PC-3 (cell line): ENCODE measurements around the gene ODC1. TPM values are rescaled to one million over a fixed set of nuclear protein-coding genes. Genes with fewer than 3 reads are reported as not detected.

ENCODE experiments used
- ATAC-seq: fragments of 200-7000 bp; cut with Tn5 transposase; 2 replicates; pipeline ENCODE4 v1.9.1; 2020; ENCODE audit warnings: mild to moderate bottlenecking, moderate library complexity
- BruUV-seq: library from RNA; stranded (reverse); fragments of 400-500 nt; replicated peaks from 2 replicates; lab custom pipeline; 2021; lab: Mats Ljungman, UMichigan
- CTCF ChIA-PET: fragments of 300-600 bp; sonication (Branson Sonifier 250); formaldehyde crosslinking; loops from one replicate; lab custom pipeline; 2022; ENCODE audit warnings: antibody characterized with exemption; lab: Charles Lee
- POLR2A ChIA-PET: fragments of 300-600 bp; sonication (Branson Sonifier 250); formaldehyde crosslinking; loops from one replicate; lab custom pipeline; 2022; ENCODE audit warnings: antibody characterized with exemption; ENCODE audit not compliant: unreplicated experiment; lab: Charles Lee
- DNase-seq: peaks from one replicate; pipeline ENCODE4 v3.0.0-alpha.2; 2015
- H2AFZ ChIP-seq: fragments of 300-600 bp; sonication (generic); 2 replicates; pipeline ENCODE4 v1.6.0; 2016; ENCODE audit warnings: antibody characterized with exemption, low read length
- H3F3A ChIP-seq: fragments of 300-600 bp; sonication (generic); one replicate; pipeline ENCODE4 v1.6.0; 2017; ENCODE audit warnings: antibody characterized with exemption, low read length, control low read depth, mild to moderate bottlenecking; ENCODE audit not compliant: unreplicated experiment
- H3K27ac ChIP-seq: fragments of 300-600 bp; sonication (generic); 2 replicates; pipeline ENCODE4 v1.5.1; 2016; ENCODE audit warnings: mild to moderate bottlenecking, low read length
- H3K27me3 ChIP-seq: fragments of 300-600 bp; sonication (generic); 2 replicates; pipeline ENCODE4 v1.6.1; 2016; ENCODE audit warnings: low read length, mixed read lengths
- H3K36me3 ChIP-seq: fragments of 300-600 bp; sonication (generic); 2 replicates; pipeline ENCODE4 v1.6.1; 2016; ENCODE audit warnings: low read depth, mixed run types, low read length, mixed read lengths
- H3K4me1 ChIP-seq: fragments of 300-600 bp; sonication (generic); 2 replicates; pipeline ENCODE4 v1.5.1; 2016; ENCODE audit warnings: low read length; ENCODE audit not compliant: insufficient read depth
- H3K4me2 ChIP-seq: fragments of 300-600 bp; sonication (generic); 2 replicates; pipeline ENCODE4 v1.6.0; 2016; ENCODE audit warnings: low read length
- H3K4me3 ChIP-seq: fragments of 300-600 bp; sonication (generic); 2 replicates; pipeline ENCODE4 v1.5.1; 2016; ENCODE audit warnings: mild to moderate bottlenecking, low read length, mixed read lengths
- H3K79me2 ChIP-seq: fragments of 300-600 bp; sonication (generic); 2 replicates; pipeline ENCODE4 v1.6.1; 2017; ENCODE audit warnings: low read length, mixed read lengths
- H3K9ac ChIP-seq: fragments of 300-600 bp; sonication (generic); 2 replicates; pipeline ENCODE4 v1.6.0; 2016; ENCODE audit warnings: mild to moderate bottlenecking, low read length
- H3K9me2 ChIP-seq: fragments of 300-600 bp; sonication (generic); replicated peaks from 2 replicates; pipeline ENCODE4 v1.6.1; 2016; ENCODE audit warnings: mixed run types, low read length, mixed read lengths
- H3K9me3 ChIP-seq: fragments of 300-600 bp; sonication (generic); 2 replicates; pipeline ENCODE4 v1.6.1; 2016; ENCODE audit warnings: low read length, mixed read lengths
- H4K20me1 ChIP-seq: fragments of 300-600 bp; sonication (generic); 2 replicates; pipeline ENCODE4 v1.6.1; 2016; ENCODE audit warnings: low read length, mixed read lengths
- CTCF ChIP-seq: fragments of 300-600 bp; sonication (generic); conservative IDR thresholded peaks from 2 replicates; pipeline ENCODE4 v1.5.1; 2017; ENCODE audit warnings: antibody characterized with exemption, low read depth, mild to moderate bottlenecking, low read length
- EZH2 ChIP-seq: fragments of 300-600 bp; sonication (generic); IDR thresholded peaks from one replicate; pipeline ENCODE4 v1.6.1; 2017; ENCODE audit warnings: antibody characterized with exemption, mild to moderate bottlenecking, low read length; ENCODE audit not compliant: unreplicated experiment
- EZH2phosphoT487 ChIP-seq: fragments of 300-600 bp; sonication (generic); IDR thresholded peaks from 2 replicates; pipeline ENCODE4 v1.6.1; 2018; ENCODE audit warnings: mild to moderate bottlenecking, antibody characterized with exemption, low read length, borderline replicate concordance
- intact Hi-C: fragments of 100-400 bp; cut with micrococcal nuclease; formaldehyde crosslinking; loops from 2 replicates; pipeline ENCODE4 v1.9.0; 2023
- total RNA-seq: library from RNA; depleted of rRNA; stranded (reverse); fragments of >200 nt; gene quantifications from 2 replicates; pipeline ENCODE4 v1.2.3, GENCODE V29; 2014

Gene ODC1
- total RNA-seq, 1 experiment from 2014 or later: 712 TPM

GRCh38 chr2:10441948-10442347 lies 6.2 kb downstream of the ODC1 start:
- Histone ChIP-seq H3F3A (peaks cover 40% of the 10 kb centered on the region), H3K9me3 (no peaks in the 10 kb centered on the region), H3K36me3 (peaks cover 73% of the 10 kb centered on the region), H3K9me2 (no peaks in the 10 kb centered on the region), H3K79me2 (peaks cover 40% of the 10 kb centered on the region), H3K9ac (no peak overlapping the region), H3K27ac (no peak overlapping the region), H3K4me3 (no peak overlapping the region), H3K4me1 (peaks cover 7% of the 10 kb centered on the region), H3K4me2 (no peak overlapping the region), H2AFZ (no peak overlapping the region), H3K27me3 (no peaks in the 10 kb centered on the region), H4K20me1 (peaks cover 74% of the 10 kb centered on the region)
- TF ChIP-seq EZH2 (no peak), CTCF (no peak), EZH2phosphoT487 (no peak)
- ATAC-seq (no peak), DNase-seq (no peak)
- intact Hi-C loops: no loop called here
- BruUV-seq: no TSS peak
- ChIA-PET POLR2A (no interaction called here), CTCF (no interaction called here)

- Histone ChIP-seq H3K27ac (0 out of 2 replicates have a peak overlapping the region, but pooled peaks have one; percentile 25), H3K4me3 (no peak overlapping the region), H3K9me3 (no peaks in the 10 kb centered on the region), H3K9ac (no peak overlapping the region), H3K4me1 (peaks cover 7% of the 10 kb centered on the region), H4K20me1 (peaks cover 62% of the 10 kb centered on the region), H2AFZ (no peak overlapping the region), H3K36me3 (peaks cover 62% of the 10 kb centered on the region), H3F3A (peaks cover 37% of the 10 kb centered on the region), H3K27me3 (no peaks in the 10 kb centered on the region), H3K9me2 (no peaks in the 10 kb centered on the region), H3K4me2 (no peak overlapping the region), H3K79me2 (peaks cover 27% of the 10 kb centered on the region)
- BruUV-seq: no TSS peak
- POLR2A ChIA-PET: interaction anchor here (0.6 kb wide), 1 partner anchor 8 kb away, joined by 5 read pairs; no protein-coding TSS in a partner anchor
- intact Hi-C loops: no loop called here
- ATAC-seq (no peak), DNase-seq (no peak)
- CTCF ChIA-PET: no interaction called here
- TF ChIP-seq CTCF: no peak
- no peak for TF ChIP-seq EZH2phosphoT487
Observed at GRCh38 chr2:10440736-10441135, 7.4 kb downstream of the ODC1 start.

- no peak for DNase-seq
- ATAC-seq: no peak
- no peak overlapping the region for H2AFZ ChIP-seq
- H3K4me2 ChIP-seq: no peak overlapping the region
- H3K79me2 ChIP-seq: peaks cover 20% of the 10 kb centered on the region
- ChIA-PET CTCF (interaction anchor here (0.6 kb wide), 1 partner anchor 306 kb away, joined by 3 read pairs; no protein-coding TSS in a partner anchor), POLR2A (interaction anchor here (0.6 kb wide), 2 partner anchors 8 to 98 kb away, joined by 3 to 5 read pairs; no protein-coding TSS in a partner anchor)
- no peak overlapping the region for H3K9ac ChIP-seq
- H3K27ac ChIP-seq: peak overlapping the region; percentile 25
- no peaks in the 10 kb centered on the region for H3K27me3 ChIP-seq
- peaks cover 54% of the 10 kb centered on the region for H4K20me1 ChIP-seq
- H3K36me3 ChIP-seq: peaks cover 54% of the 10 kb centered on the region
- intact Hi-C loops: no loop called here
- H3K9me2 ChIP-seq: no peaks in the 10 kb centered on the region
- peaks cover 37% of the 10 kb centered on the region for H3F3A ChIP-seq
- no TSS peak for BruUV-seq
- H3K4me1 ChIP-seq: peaks cover 4% of the 10 kb centered on the region
- H3K4me3 ChIP-seq: no peak overlapping the region
- no peaks in the 10 kb centered on the region for H3K9me3 ChIP-seq
- no peak for TF ChIP-seq EZH2
- TF ChIP-seq CTCF: no peak
- TF ChIP-seq EZH2phosphoT487: no peak
Observed at GRCh38 chr2:10439971-10440370, 8.2 kb downstream of the ODC1 start.
